GM21737 (cell line): ENCODE measurements around the gene FAM53B.
A peak's percentile ranks its signal among the peaks of the same experiment; 100 is the strongest.

Experiments used
- ATAC-seq: cut with Tn5 transposase; IDR thresholded peaks from one replicate; pipeline ENCODE4 v1.9.1; 2021; ENCODE audit warnings: mild to moderate bottlenecking, moderate library complexity; ENCODE audit not compliant: unreplicated experiment

Gene FAM53B

GRCh38 chr10:124743191-124744101 is 732 bp downstream of the FAM53B start:
- peak; percentile 32 for ATAC-seq

- no peak for ATAC-seq
These were observed 1.6 kb downstream of the FAM53B start for GRCh38 chr10:124742413-124743190.

GRCh38 chr10:124741922-124742412 is 2.2 kb downstream of the FAM53B start:
- no peak for ATAC-seq

GRCh38 chr10:124741281-124741921 is 2.8 kb downstream of the FAM53B start:
- ATAC-seq = peak; percentile 38

- peak; percentile 14 for ATAC-seq
These were observed 3.6 kb downstream of the FAM53B start for GRCh38 chr10:124740369-124741280.

- no peak for ATAC-seq
These were observed 4.2 kb downstream of the FAM53B start for GRCh38 chr10:124739986-124740368.

GRCh38 chr10:124739119-124739921 is 4.9 kb downstream of the FAM53B start:
- ATAC-seq = no peak

- ATAC-seq = no peak
These were observed 5.7 kb downstream of the FAM53B start for GRCh38 chr10:124738441-124738840.

GRCh38 chr10:124737708-124738107 is 6.5 kb downstream of the FAM53B start:
- ATAC-seq = no peak

- no peak for ATAC-seq
These were observed 7.0 kb downstream of the FAM53B start for GRCh38 chr10:124737221-124737620.

GRCh38 chr10:124736491-124737136 is 7.6 kb downstream of the FAM53B start:
- ATAC-seq = no peak

- ATAC-seq = no peak
These were observed 8.5 kb downstream of the FAM53B start for GRCh38 chr10:124735491-124736286.

GRCh38 chr10:124734311-124735166 is 9.6 kb downstream of the FAM53B start:
- ATAC-seq = no peak

- no peak for ATAC-seq
These were observed 10.5 kb downstream of the FAM53B start for GRCh38 chr10:124733571-124734245.

- ATAC-seq = peak; percentile 54
These were observed 11.1 kb downstream of the FAM53B start for GRCh38 chr10:124732931-124733570.

- ATAC-seq = no peak
These were observed 12.6 kb downstream of the FAM53B start for GRCh38 chr10:124731551-124731950.
